Astrocyte (in vitro differentiated cells and primary cell): ENCODE measurements around the gene SPATA25.

Source experiments
- EZH2 ChIP-seq: IDR thresholded peaks from 2 replicates; pipeline ENCODE4 v1.6.1; 2012; ENCODE audit warnings: mild to moderate bottlenecking, low read length, inconsistent platforms; ENCODE audit not compliant: insufficient read depth
- TF ChIP-seq, protein P1 (sequence below): IDR thresholded peaks from 2 replicates; pipeline ENCODE4 v1.5.1; 2011; ENCODE audit warnings: low read depth, mild to moderate bottlenecking, inconsistent platforms, low read length, moderate library complexity; ENCODE audit not compliant: insufficient read depth

DNA sequence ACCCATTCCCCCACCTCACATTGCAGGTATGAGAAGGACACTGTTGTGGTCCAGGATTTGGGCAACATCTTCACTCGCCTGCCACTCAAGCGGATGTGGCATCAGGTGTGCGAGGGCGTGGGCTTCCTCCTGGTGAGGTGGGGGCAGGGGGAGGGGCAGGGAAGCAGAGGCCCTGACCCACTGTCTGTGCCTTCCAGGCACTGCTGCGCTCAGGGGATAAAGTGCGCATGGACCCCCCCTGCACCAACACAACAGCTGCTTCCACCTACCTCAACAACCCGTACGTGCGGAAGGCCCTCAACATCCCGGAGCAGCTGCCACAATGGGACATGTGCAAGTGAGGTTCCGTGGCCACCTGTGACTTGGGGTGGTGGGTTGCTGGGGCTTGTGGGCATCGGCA, 7.4 kb upstream of the SPATA25 start:
- TF ChIP-seq, protein P1, sequence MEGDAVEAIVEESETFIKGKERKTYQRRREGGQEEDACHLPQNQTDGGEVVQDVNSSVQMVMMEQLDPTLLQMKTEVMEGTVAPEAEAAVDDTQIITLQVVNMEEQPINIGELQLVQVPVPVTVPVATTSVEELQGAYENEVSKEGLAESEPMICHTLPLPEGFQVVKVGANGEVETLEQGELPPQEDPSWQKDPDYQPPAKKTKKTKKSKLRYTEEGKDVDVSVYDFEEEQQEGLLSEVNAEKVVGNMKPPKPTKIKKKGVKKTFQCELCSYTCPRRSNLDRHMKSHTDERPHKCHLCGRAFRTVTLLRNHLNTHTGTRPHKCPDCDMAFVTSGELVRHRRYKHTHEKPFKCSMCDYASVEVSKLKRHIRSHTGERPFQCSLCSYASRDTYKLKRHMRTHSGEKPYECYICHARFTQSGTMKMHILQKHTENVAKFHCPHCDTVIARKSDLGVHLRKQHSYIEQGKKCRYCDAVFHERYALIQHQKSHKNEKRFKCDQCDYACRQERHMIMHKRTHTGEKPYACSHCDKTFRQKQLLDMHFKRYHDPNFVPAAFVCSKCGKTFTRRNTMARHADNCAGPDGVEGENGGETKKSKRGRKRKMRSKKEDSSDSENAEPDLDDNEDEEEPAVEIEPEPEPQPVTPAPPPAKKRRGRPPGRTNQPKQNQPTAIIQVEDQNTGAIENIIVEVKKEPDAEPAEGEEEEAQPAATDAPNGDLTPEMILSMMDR = no peak
- no peak for TF ChIP-seq EZH2
